ENCODE data around the gene SYNE4.
"Not testable (repeated sequence)": the region's sequence is repeated elsewhere in the genome, so short reads cannot be mapped to it uniquely, and the experiment has no call there.

The SYNE4 gene

DNA sequence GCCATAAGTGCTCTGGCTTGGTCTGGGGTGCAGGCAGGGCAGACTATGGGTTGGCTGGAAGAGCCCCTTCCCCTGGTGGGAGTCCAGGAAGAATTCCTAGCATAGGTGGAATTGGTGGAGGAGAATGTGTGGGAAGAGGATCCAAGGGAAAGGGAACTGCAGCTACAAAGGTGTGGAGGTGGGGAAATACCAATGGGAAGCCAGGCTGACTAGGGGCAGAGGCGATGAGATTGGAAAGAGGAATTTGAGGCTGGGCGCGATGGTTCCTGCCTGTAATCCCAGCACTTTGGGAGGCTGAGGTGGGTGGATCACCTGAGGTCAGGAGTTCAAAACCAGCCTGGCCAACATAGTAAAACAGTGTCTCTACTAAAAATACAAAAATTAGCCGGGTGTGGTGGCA lies 18.5 kb downstream of the SYNE4 start:
- DNase-seq (ENCODE audit: low read depth, low spot score): no peak

DNA sequence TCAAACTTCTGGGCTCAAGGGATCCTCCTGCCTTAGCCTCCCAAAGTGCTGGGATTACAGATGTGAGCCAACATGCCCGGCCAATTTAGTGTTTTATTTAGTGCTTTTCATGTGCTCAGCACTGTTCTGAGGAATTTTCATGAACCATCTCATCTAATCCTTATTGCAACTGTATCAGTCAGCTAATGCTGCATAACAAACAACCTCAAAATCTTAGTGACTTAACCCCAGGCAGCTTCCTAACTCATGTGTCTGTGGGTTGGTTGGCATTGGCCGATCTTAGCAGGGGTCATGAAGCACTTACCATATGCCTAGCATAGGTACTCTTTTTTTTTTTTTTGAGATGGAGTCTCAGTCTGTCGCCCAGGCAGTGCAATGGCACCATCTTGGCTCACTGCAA lies 19.8 kb downstream of the SYNE4 start:
- DNase-seq (ENCODE audit: low read depth, low spot score): no peak

DNA sequence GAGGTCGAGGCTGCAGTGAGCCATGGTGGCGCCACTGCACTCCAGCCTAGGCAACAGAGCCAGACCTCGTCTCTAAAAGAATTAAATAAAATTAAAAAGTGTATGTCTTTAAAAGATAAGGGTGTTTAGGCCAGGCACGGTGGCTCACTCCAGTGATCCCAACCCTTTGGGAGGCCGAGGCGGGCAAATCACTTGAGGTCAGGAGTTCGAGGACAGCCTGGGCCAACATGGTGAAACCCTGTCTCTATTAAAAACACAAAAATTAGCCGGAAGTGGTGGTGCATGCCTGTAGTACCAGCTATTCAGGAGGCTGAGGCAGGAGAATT lies 21.1 kb downstream of the SYNE4 start:
- DNase-seq (ENCODE audit: low read depth, low spot score): no peak

- no peak for DNase-seq (ENCODE audit: low read depth, low spot score)
Measured at GRCh38 chr19:35986664-35987570, 21.7 kb downstream of the SYNE4 start.

GRCh38 chr19:35986111-35986510 lies 22.5 kb downstream of the SYNE4 start:
- no peak for DNase-seq (ENCODE audit: low read depth, low spot score)

DNA sequence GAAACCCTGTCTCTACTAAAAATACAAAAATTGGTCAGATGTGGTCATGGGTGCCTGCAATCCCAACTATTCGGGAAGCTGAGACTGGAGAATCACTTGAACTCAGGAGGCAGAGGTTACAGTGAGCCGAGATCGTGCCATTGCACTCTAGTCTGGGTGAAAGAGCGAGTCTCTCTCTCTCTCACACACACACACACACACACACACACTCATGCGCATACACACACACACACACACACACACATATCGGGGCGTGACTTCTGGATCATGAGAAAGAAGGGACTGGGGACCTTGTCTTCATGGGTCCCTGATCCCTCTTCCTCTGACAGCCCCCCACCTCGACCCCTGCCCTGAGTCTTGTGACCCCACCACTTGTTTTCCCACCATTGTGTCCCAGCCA lies 25.4 kb downstream of the SYNE4 start:
- DNase-seq (ENCODE audit: low read depth, low spot score): no peak

- not testable (repeated sequence) for DNase-seq (ENCODE audit: low read depth, low spot score)
Measured at GRCh38 chr19:35980997-35981396, 27.6 kb downstream of the SYNE4 start.

GRCh38 chr19:35978832-35979365 lies 29.7 kb downstream of the SYNE4 start:
- no peak for DNase-seq (ENCODE audit: low read depth, low spot score)

GRCh38 chr19:35978271-35978670 lies 30.3 kb downstream of the SYNE4 start:
- DNase-seq (ENCODE audit: low read depth, low spot score): no peak

DNA sequence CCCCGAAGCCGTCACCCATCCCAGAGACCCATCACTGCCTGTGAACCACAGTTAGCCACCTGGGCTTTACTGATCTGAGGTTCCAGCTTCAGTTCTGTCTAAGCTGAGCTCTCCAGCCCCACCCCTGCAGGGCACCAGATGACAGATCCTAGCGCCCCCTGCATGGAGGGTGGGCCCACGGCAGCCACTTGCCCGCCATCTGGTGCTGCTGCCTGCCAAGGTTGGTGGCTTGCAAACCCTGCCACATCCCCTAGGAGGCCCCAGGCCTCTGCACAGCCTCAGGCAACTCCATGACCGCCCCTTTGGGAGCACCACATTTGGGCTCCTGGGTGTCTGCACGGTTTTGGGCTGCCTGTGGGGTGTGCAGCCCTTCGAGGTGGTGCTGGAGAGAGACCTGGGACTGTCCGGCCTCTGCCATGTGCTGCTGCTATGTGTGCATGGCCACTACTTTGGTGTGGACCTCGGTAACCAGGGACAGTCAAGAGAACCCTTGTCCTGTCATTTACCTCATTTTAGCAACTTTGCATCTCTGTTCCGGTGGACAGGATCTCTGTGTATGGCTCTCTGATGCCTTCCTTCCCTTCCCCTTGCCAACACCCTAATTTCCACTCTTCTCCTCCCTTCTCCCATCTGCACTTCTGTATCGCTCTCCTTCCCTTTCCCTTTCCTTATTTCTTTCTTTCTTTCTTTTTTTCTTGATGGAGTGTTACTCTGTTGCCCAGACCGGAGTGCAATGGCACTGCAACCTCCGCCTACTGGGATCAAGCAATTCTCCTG lies 31.0 kb downstream of the SYNE4 start:
- no peak for DNase-seq (ENCODE audit: low read depth, low spot score)

DNA sequence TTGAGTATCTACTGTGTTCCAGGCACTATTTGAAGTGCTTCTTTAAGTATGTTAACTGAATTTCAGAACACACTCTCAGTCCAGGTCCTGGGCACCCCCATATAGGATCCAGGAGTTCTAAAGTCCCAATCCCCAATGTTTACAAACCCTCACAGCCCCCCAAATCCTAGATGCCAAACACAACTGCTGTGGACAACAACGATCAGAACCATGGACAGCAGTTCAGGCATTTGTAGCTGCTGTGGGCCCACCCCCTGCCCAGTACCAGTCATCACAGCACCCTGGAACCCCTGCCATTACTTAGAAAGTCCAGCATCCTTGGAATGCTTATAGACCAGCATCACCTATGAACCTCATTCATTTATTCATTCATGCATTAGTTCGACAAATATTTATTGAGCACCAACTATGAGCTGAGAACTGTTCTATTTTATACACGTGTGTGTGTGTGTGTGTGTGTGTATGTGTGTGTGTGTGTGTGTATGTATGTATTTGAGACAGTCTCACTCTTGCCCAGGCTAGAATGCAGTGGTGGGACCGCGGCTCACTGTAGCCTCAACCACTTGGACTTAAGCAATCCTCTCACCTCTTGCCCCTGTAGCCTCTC lies 32.9 kb downstream of the SYNE4 start:
- no peak for DNase-seq (ENCODE audit: low read depth, low spot score)

GRCh38 chr19:35973487-35973886 lies 35.1 kb downstream of the SYNE4 start:
- DNase-seq (ENCODE audit: low read depth, low spot score): no peak

GRCh38 chr19:35966771-35967170 lies 41.8 kb downstream of the SYNE4 start:
- DNase-seq (ENCODE audit: low read depth, low spot score): no peak

GRCh38 chr19:35963514-35963913 lies 45.1 kb downstream of the SYNE4 start:
- no peak for DNase-seq (ENCODE audit: low read depth, low spot score)

GRCh38 chr19:35960432-35960972 lies 48.1 kb downstream of the SYNE4 start:
- DNase-seq (ENCODE audit: low read depth, low spot score): no peak

- no peak for DNase-seq (ENCODE audit: low read depth, low spot score)
Measured at GRCh38 chr19:35959968-35960320, 48.7 kb downstream of the SYNE4 start.

DNA sequence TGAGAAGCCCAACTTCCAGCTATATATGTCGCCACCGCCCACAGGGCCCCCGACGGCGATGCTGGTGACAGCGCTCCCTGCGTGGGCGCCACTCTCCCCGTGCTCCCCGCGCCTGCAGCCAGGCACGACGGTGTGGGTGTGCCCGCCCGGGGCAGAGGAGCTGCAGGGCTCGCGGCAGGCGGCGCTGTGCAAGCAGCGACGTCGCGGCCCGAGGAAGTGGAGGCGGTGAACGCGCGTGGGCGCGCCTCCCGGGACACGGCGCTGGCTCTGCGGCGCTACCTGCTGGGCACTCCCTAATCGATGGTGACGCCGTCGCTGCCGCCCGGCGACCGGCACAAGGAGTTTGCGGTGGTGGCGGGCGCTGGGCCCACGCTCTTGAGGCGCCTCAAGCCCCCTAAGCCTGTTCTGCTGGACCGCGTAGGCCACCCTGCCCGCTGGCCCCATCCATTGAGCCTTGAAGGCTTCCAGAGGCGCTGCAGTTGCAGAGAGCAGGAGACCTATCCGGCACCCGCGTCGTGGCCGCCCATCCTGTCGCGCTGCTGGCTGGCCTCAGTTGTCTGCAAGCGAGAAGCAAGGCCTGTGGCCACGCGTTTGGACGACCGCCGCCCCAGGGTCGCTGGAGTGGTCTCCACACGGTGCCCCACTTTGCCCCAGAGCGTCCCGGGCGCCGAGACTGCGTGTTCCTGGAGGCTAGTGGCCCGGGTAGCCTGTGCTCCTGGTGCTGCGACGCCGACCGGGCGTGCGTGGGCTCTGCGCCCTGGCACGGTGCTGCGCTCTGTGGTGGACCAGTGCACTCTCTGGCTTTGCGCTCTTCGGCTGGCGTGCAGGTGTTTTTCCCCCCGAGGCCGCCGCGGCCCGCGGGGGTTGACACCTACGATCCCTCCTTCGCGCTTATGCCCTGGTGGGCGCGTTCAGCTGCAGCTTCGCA lies 49.3 kb downstream of the SYNE4 start:
- no peak for DNase-seq (ENCODE audit: low read depth, low spot score)

DNA sequence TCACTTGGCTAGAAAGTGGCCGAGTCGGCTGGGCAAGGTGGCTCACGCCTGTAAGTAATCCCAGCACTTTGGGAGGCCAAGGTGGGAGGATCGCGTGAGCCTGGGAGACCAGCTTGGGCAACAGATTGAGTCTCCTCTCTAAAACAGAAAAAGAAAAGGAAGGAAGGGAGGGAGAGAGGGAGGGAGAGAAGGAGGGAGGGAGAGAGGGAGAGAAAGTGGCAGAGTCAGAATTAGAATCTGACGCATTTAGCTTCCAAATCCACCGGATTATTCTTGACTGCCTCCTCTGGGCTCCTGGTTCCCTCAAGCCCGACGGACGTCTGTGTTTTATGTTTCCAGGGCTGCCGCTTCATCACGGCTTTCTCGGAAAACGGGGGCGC lies 50.0 kb downstream of the SYNE4 start:
- no peak for DNase-seq (ENCODE audit: low read depth, low spot score)

GRCh38 chr19:35957411-35957810 lies 51.2 kb downstream of the SYNE4 start:
- DNase-seq (ENCODE audit: low read depth, low spot score): not testable (repeated sequence)

DNA sequence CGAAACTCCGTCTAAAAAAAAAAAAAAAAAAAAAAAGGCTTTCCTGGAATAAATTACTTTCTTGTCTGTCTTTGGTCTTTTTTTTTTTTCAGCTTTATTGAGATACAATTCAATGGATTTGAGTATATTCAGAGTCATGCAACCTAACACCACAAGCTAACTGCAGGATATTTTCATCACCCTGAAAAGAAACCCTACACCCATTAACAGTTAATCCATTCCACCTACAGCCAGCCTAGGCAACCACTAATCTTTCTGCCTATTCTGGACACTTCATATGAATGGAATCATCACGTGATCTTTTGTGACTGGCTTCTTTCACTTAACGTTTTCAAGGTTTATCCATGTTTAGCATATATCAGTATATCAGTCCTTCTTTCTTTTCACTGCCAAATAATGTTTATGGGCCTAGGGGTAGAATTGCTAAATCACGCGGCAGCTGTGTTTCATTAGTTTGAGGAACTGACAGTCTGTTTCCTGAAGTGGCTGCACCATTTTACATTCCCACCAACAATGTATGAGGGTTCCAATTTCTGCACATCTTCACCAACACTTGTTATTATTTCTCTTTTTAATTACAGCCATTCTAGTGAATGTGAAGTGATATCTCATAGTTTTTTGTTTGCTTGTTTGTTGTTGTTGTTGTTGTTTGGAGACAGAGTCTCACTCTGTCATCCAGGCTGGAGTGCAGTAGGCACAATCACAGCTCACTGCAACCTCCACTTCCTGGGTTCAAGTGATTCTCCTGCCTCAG lies 52.6 kb downstream of the SYNE4 start:
- DNase-seq (ENCODE audit: low read depth, low spot score): no peak

All from brain pericyte (primary cell).